ENCODE results near the gene PLCB1. TPM values are rescaled to one million over a fixed set of nuclear protein-coding genes. Genes with fewer than 3 reads are reported as not detected.

Gene PLCB1
- total and polyA plus RNA-seq, 2 of the 4 experiments (the other 2 are of a cell fraction), result 5.6 to 16.1 TPM

GRCh38 chr20:8366303-8366923, 234.3 kb downstream of the PLCB1 start:
- no peak overlapping the region for H3K4me2 ChIP-seq (ENCODE audit: low read depth, low read length)
- dilution Hi-C loops (cut with HindIII; ENCODE audit: low sequenced_read_pairs, unreplicated experiment), result no loop called here
- in situ Hi-C loops (cut with MboI; ENCODE audit: low sequenced_read_pairs), result no loop called here
- no peaks in the 10 kb centered on the region for H3K27me3 ChIP-seq (ENCODE audit: control insufficient read depth, insufficient read depth, low read length)
- no peak overlapping the region for H3K4ac ChIP-seq (ENCODE audit: low read depth, low read length)
- no peak overlapping the region for H2AK5ac ChIP-seq (ENCODE audit: low read depth, low read length)
- H3K27ac ChIP-seq (ENCODE audit: insufficient read depth, low read length), result no peak overlapping the region
- H3K9ac ChIP-seq (ENCODE audit: low read depth, low read length), result no peak overlapping the region
- intact Hi-C loops (cut with micrococcal nuclease), result no loop called here
- DNase-seq (no peak), ATAC-seq (ENCODE audit: low read depth) (no peak)
- no peak overlapping the region for H2AFZ ChIP-seq (replicated peaks; ENCODE audit: low read length, poor library complexity)
- no peak overlapping the region for H4K91ac ChIP-seq (ENCODE audit: insufficient read depth, low read depth, low read length)
- no peaks in the 10 kb centered on the region for H3K36me3 ChIP-seq (ENCODE audit: control insufficient read depth, insufficient read depth, low read length)
- H3K14ac ChIP-seq (replicated peaks; ENCODE audit: low read depth, low read length), result no peak overlapping the region
- no peaks in the 10 kb centered on the region for H3K4me1 ChIP-seq (ENCODE audit: control insufficient read depth, insufficient read depth, low read length)
- no peak for TF ChIP-seq SMC3 (IDR thresholded peaks at IDR 0.05; ENCODE audit: low read depth, low read length)
- TF ChIP-seq FOS (IDR thresholded peaks at IDR 0.05; ENCODE audit: low read depth, low read length), result no peak
- no peak for TF ChIP-seq BHLHE40 (IDR thresholded peaks at IDR 0.05; ENCODE audit: low read depth, low read length)
- TF ChIP-seq RFX5 (IDR thresholded peaks at IDR 0.05; ENCODE audit: low read depth, low read length), result no peak
- TF ChIP-seq MAZ (IDR thresholded peaks at IDR 0.05; ENCODE audit: borderline replicate concordance, low read depth, low read length), result no peak
- no peak for TF ChIP-seq POLR2A (IDR thresholded peaks at IDR 0.05; ENCODE audit: low read depth, low read length)
- no peak for TF ChIP-seq MAFK (IDR thresholded peaks at IDR 0.05; ENCODE audit: low read depth, low read length)
- TF ChIP-seq CEBPB (IDR thresholded peaks at IDR 0.05; ENCODE audit: low read depth, low read length), result no peak
- TF ChIP-seq RCOR1 (IDR thresholded peaks at IDR 0.05; ENCODE audit: insufficient replicate concordance, low read length), result no peak
- TF ChIP-seq RAD21 (IDR thresholded peaks at IDR 0.05; ENCODE audit: low read length), result no peak
- TF ChIP-seq NFE2L2 (IDR thresholded peaks at IDR 0.05; ENCODE audit: low read depth, low read length), result no peak
- H3K9me1 ChIP-seq (ENCODE audit: insufficient read depth, low read length), result 0 out of 2 replicates have a peak, but pooled peaks cover 3% of the 10 kb centered on the region
- ChIA-PET CTCF (no interaction called here), POLR2A (ENCODE audit: unreplicated experiment) (no interaction called here)
- no peak overlapping the region for H4K5ac ChIP-seq (ENCODE audit: low read depth, low read length)
- no peaks in the 10 kb centered on the region for H3K9me3 ChIP-seq (ENCODE audit: control insufficient read depth, insufficient read depth, low read length)
- no peak overlapping the region for H2AK9ac ChIP-seq (replicated peaks; ENCODE audit: low read depth, low read length, poor library complexity)
- H3K18ac ChIP-seq (ENCODE audit: low read depth, low read length), result no peak overlapping the region
- H2BK5ac ChIP-seq (ENCODE audit: low read depth, low read length, poor library complexity, severe bottlenecking), result no peak overlapping the region
- no CpG with 5 or more reads among the region's 5 CpGs for WGBS, 2 experiments (ENCODE audit: extremely low coverage in 2 of 2, insufficient read length in 1 of 2)
- no TSS peak for BruUV-seq (replicated peaks)
- no peak overlapping the region for H3K23ac ChIP-seq (ENCODE audit: low read depth, low read length)
- no peak overlapping the region for H2BK120ac ChIP-seq (ENCODE audit: low read depth, low read length)
- H3K4me3 ChIP-seq (ENCODE audit: insufficient read depth, low read depth, low read length), result no peak overlapping the region
- peaks cover 4% of the 10 kb centered on the region for H4K20me1 ChIP-seq (ENCODE audit: insufficient read depth, low read length)
- no peak overlapping the region for H4K8ac ChIP-seq (ENCODE audit: low read depth in 2 of 2, low read length in 2 of 2)
- no peak overlapping the region for H2BK15ac ChIP-seq (ENCODE audit: low read depth, low read length)
- H3K79me1 ChIP-seq (ENCODE audit: low read depth in 1 of 2, low read length in 2 of 2), result no peaks in the 10 kb centered on the region; a peak in 1 of 4 replicates
- no peak overlapping the region for H2BK20ac ChIP-seq (ENCODE audit: low read depth, low read length)
- H3K56ac ChIP-seq (ENCODE audit: extremely low read depth, insufficient read depth, low read length), result no peak overlapping the region
